ENCODE data around the gene KMT5B.
A peak's percentile ranks its signal among the peaks of the same experiment; 100 is the strongest.

Gene KMT5B

DNA sequence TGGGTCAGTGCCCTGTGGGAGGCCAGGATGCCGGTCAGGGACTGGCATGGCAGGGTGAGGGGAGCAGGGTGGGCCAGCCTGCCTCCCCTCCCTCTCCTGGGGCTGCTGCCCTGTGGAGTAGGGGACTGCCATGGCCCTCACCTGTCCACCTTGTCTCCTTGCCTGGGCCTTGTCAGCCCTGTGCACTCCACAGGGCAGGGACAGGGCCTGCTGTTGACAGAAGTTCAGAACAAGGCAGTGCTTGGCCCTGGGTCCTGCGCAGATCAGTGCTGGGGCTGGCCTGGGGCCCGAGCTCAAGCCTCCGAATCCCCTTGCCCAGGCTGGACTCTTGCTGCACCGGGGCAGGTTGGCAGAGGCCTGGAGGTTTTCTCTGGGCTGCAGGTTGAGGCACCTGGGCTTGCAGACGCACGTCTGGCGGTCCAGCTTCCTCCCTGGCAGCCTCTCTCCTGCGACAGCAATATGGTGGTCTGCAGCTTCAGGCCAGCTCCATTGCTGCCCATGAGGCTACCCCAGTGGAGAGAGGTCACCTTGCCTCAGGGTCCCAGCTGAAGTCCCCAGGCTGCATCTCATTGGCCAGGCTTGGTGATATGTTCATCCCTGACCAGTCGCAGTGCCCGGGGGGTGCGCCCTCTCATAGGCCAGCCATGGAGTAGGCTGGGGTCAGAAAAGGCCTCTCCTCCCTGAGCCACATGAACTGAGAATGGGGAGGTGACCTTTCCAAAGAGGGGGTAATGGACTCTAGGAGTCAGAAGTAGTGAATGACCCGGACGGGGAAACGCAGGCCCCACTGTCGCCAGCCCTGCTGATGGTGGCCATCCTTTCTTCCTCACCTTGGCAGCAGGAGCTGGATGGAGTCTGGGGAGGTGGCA, 70.4 kb downstream of the KMT5B start:
- no peak for DNase-seq

DNA sequence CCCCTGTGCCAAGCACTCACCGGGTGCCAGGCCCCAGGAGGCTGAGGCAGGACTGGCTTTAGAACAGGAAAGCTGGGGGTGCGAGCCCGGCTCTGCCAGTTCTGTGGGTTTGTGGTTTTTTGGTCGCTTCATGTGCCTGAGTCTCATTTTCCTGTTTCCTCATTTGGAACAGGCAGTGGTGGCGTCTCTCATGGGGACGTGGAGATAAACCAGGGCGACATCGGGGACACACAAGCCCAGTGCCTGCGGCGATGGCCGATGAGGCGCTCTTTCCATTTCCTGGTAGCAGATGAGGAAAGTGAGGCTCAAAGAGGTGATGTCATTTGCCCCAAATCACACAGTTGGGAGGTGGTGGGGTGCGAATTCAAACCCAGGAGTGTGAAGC, 71.1 kb downstream of the KMT5B start:
- DNase-seq, result no peak

- no peak for DNase-seq
Observed at GRCh38 chr11:68141246-68142027, 71.7 kb downstream of the KMT5B start.

DNA sequence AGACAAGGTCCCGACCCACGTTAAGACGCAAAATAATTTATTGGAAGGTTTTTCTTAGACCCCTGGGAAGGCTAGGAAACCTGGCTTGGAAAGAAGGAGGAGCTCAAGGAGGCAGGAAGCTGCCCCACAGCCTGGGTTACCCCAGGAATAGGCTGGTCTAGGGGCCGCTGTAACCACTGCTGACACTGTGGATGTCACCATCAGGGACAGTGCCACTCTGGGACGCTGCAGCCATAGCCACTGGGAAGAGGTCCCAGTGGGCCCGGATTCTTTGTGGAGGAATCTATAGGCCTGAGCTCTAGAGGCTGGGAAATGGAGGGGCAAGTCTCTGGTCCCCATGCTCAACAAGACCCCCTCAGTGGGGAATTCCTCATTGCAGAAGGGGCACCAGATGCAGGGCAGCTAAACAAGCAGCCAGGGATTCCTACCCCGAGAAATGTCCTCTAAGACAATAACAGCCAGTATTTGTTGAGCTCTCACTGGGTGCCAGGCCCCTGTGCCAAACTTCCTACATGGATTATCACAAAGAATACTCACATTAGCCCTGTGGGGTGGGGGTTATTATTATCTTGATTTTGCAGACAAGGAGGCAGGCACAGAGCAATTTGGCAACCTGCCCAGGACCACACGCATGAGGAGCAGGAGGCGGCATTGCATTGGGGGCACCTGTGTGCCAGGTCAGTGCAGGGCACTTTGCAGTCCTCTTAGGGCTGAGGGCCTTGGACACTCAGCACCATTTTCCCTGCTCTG, 72.4 kb downstream of the KMT5B start:
- no peak for DNase-seq

DNA sequence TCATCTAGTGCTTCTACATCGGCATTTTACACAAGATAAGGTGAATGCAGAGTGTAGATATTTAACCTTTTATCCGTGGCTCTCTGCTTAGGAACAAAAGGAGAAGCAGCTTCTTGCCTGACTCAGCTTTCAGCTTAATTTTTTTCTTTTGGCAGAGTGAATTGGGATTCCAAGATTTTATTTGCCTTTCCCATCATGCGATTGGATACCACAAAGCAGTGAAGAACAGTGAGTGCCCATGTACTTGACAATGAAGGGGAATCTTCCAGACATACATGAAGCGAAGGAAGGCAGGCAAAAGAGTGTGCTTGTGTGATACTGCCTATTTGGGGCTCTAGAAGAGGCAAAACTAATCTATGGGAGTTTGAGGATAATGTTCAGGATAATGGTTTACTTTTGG, 74.9 kb downstream of the KMT5B start:
- no peak for DNase-seq

- DNase-seq, result peak; percentile 57
Observed at GRCh38 chr11:68137833-68138232, 75.3 kb downstream of the KMT5B start.

GRCh38 chr11:68136866-68137265, 76.2 kb downstream of the KMT5B start:
- DNase-seq, result no peak

DNA sequence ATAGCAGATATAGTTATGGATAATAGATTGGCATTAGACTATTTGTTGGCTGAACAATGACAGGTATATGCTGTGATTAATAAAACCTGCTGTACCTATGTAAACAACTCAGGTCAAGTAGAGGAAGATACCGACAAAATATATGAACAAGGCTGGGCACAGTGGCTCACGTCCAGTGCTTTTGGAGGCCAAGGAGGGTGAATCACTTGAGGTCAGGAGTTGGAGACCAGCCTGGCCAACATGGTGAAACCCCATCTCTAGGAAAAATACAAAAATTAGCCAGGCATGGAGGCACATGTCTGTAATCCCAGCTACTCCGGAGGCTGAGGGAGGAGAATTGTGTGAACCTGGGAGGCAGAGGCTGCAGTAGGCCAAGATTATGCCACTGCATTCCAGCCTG, 77.9 kb downstream of the KMT5B start:
- no peak for DNase-seq

DNA sequence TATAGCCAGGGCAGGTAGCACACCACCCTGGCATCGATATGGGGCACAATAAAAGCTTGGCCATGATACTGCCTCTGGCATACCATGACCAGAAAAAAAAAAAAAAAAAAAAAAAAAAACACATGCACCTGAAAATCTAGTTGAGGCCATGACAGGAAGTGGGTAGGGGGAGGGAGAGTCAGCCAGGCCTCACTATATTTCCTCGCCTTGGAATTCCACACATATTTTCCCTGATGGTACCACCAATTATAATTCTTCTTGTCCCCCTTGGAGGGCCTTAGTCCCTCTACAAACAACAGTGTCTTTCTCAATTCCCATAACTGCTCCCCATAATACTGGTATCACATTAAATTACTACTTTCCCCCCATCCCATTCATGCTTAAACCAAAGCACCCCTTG, 79.3 kb downstream of the KMT5B start:
- DNase-seq, result no peak

DNA sequence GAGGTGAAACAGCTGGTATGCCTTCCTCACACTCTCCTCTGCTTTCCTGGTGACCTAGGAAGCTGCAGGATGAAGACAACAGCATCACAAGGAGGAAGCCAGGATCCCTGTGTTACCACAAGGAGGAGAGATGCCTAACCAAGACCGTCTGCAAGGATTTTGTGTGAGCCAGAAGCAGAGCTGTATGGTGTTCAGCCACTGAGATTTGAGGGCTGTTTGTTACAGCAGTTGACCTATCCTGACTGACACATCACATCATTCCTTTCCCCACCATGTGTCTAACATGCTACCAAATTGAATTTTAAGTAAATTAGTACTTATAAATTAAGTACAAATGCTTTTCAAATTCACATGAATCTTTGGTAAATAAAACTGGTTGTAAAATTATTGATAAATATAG, 83.0 kb downstream of the KMT5B start:
- DNase-seq, result no peak

DNA sequence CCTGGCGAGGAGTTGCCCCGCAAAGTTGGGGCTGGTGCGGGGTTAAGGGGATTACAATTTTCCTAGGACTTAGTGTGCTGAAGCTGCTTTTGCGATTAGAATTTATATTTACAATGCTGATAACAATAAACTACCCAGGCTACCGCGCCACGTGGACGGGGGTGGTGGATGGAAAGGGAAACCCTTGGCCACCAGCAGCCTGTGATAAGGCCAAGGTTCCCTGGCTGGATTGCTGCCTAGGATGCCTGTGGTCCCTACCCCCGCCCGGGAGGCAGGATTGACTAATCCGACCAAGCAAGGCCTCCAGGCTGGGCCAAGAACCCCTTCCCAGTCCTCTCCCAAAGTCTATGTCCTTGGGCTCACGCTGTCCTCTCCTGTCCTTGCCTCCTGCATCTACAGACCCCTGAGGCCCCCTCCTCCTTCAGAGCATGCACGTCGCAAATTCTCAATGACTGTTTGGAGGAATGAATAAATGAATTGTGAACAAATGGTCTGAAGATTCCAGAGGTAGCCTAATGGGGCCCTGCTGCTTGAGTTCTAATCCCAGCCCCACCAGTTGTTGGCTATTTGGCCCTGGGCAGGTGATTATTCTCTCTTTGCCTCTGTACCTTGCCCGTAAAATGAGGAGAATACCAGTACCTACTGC, 84.3 kb downstream of the KMT5B start:
- no peak for DNase-seq

GRCh38 chr11:68127714-68128681, 85.1 kb downstream of the KMT5B start:
- peak; percentile 65 for DNase-seq

- DNase-seq, result no peak
Observed at GRCh38 chr11:68125164-68125563, 87.9 kb downstream of the KMT5B start.

GRCh38 chr11:68122936-68123539, 90.1 kb downstream of the KMT5B start:
- no peak for DNase-seq

- peak; percentile 91 for DNase-seq
Observed at GRCh38 chr11:68121067-68121899, 91.8 kb downstream of the KMT5B start, which contains the start of gene CHKA. Gene CHKA, minus strand, starts transcription at chr11:68121388. Its CDS starts 211 bp downstream, at chr11:68121177.

GRCh38 chr11:68120273-68121066, 92.6 kb downstream of the KMT5B start:
- peak; percentile 75 for DNase-seq

GRCh38 chr11:68118706-68119448, 94.2 kb downstream of the KMT5B start:
- DNase-seq, result no peak

GRCh38 chr11:68117853-68118470, 95.1 kb downstream of the KMT5B start:
- no peak for DNase-seq
